ENCODE measurements around the gene AIP.
"Not testable (repeated sequence)": the region's sequence is repeated elsewhere in the genome, so short reads cannot be mapped to it uniquely, and the experiment has no call there.

AIP gene

DNA sequence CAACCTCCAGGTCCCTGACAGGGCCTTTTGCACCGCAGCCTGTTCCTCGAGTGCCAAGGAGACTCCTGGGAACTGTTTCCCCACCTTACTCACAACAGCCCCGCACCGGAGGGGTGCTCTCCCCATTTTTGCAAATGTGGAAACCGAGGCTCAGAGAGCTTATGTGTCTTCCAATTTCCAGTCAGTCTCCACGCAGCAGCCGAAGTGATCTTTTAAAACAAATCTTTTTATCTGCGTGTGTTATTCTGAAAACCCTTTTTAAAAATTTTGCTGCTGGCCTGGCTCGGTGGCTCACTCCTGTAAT, 13.4 kb upstream of the AIP start:
- DNase-seq: no peak

DNA sequence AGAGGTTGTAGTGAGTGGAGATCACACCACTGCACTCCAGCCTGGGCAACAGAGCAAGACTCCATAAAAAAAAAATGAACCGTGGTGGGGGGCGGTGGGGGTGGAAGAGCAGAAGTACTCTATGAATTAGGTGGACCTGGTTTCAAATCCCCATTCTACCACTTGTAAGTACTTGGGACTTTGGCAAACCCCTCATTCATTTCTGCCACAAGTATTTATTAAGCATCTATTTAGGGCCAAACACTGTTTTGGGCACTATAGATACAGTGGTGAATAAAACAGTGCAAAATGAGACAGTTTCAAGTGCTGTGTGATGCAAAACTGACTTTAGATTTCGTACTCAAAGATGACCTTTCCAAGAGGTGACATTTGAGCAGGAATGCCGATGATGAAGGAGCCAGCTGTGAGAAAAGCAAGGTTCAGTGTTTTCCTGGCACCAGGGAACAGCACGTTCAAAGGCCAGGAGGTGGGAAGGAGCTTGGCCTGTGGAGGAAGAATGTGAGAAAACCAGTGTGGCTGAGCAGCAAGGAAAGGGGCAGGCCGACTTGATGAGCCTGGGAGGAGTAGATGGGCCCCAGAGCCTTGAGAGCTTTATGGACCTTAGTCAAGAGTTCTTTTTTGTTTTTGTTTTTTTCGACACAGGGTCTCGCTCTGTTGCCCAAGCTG, 12.4 kb upstream of the AIP start:
- no peak for DNase-seq

DNA sequence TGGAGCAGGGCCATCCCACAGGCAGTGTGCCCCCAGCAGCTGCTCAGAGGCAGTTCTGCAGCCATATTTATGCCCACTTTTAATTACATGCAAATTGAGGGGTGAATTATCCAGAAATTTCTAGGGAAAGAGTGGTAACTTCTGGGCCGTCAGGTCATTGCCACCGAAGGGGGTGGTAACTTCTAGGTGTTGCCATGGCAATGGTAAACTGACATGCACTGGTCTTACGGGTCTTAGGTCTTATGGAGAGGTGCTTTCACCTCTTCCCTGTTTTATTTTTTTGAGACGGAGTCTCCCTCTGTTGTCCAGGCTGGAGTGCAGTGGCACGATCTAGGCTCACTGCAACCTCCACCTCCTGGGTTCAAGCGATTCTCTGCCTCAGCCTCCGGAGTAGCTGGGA, 9.9 kb upstream of the AIP start:
- no peak for DNase-seq

DNA sequence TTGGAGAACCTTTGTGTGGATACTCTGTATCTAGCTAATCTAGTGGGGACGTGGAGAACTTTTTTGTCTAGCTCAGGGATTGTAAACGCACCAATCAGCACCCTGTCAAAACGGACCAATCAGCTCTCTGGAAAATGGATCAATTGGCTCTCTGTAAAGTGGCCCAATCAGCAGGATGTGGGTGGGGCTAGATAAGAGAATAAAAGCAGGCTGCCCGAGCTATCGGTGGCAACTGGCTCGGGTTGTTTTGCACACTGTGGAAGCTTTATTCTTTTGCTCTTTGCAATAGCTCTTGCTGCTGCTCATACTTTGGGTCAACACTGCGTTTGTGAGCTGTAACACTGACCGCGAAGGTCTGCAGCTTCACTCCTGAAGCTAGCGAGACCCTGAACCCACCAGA, 6.1 kb upstream of the AIP start:
- DNase-seq: not testable (repeated sequence)

- not testable (repeated sequence) for DNase-seq
These were observed 5.3 kb upstream of the AIP start for GRCh38 chr11:67477344-67478050.

DNA sequence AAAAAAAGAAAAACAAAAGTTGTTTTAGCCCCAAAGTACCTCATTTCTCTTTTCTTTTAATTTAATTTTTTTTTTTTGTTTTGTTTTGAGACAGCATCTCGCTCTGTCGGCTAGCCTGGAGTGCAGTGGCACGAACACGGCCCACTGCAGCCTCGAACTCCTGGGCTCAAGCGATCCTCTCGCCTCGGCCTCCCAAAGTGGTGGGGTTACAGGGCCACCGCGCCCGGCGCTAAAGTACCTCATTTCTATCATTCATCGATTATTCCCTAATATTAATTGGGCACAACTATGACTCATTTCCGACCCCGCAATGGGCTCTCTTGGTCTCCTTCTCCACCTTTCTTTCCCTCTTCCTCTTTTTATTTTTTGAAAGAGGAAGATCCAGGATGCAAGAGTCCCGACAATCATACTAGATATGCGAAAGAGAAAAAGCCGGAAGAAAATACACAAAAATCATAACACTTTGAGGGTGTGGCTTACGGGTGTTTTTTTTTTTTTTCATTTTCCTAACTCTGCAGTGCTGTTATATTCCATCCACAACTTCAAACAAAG, 475 bp upstream of the AIP start:
- DNase-seq: no peak

DNA sequence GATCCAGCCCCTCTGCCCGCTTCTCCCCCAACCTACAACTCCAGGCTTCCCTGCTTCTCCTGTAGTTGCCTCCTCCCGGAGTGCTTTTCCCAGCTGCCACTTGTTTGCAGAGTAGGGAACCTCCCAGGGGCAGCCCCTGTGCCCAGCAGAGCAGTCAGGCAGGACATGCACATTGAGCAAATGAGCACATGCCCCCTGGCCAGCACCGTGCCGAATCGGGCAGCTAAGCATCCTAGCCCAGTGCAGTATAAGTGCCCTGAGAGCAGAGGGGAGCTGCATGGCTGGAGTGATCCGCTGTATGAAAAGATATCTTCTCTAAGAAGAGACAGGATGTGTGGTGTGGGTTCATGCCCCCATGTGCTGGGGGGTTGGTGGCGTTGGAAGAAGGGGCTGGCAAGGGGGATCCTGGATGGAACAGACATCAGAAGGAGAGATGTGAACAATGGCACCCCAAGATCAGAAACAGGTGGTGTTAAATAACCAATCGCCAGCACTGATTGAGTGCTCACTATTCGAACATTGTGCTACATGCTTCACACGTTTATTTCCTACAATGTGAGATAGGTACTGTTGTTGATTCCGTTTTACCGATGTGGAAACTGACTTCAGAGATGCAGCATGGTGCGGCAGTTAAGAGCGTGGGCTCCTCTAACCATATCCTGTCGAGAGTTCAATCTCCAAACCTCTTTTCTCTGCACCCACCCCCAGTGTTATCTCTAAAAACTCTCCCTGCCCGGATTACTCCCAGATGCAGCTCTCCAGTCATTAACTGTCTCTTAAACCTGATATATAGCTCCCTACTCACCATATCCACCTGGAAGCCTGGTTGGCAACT, 1.2 kb downstream of the AIP start:
- no peak for DNase-seq

DNA sequence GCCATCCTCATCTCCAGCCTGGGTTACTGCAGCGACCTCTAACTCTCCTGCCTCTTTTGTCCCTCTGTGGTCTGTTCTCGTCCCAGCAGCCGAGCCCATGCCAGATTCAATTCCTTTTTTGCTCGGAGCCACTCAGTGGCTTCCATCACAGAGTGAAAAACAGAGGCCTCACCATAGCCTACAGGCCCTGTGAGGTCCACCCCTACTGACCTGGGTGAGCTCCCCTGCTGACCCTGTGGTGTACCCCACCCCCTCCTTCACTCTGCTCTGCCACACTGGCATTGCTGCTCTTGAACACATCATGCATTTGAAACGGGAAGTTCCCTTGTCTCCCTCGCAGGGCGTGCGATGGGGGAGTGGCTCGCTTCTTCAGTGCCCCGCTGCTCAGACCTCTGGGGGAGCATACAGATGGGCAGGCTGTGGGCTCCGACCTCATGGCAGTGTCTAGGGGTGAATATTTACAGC, 2.1 kb downstream of the AIP start:
- DNase-seq: no peak

DNA sequence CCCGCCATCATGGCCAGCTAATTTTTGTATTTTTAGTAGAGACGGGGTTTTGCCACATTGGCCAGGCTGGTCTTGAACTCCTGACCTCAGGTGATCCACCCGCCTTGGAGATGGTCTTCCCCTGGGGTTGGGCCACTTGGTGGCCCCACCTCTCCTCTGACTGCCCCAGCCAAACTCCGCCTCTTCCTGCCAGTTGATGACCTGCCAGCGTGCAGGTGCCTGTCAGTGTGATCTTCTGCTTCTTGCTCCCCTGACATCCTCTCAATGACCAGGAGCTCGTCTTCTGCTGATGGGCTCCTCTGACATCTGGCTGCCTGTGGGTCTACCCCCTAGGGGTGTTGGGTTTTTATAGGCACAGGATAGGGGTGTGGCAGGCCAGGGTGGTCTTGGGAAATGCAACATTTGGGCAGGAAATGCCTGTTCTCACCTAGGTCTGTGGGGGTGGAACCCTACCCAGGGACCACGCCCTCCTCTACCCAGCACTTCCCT, 3.1 kb downstream of the AIP start:
- not testable (repeated sequence) for DNase-seq

GRCh38 chr11:67486481-67487195, 3.8 kb downstream of the AIP start:
- no peak for DNase-seq

GRCh38 chr11:67489203-67489884, 6.5 kb downstream of the AIP start:
- peak; percentile 52 for DNase-seq

GRCh38 chr11:67489885-67490726, 7.3 kb downstream of the AIP start:
- DNase-seq: no peak

- DNase-seq: no peak
These were observed 7.9 kb downstream of the AIP start for GRCh38 chr11:67490727-67491065.

DNA sequence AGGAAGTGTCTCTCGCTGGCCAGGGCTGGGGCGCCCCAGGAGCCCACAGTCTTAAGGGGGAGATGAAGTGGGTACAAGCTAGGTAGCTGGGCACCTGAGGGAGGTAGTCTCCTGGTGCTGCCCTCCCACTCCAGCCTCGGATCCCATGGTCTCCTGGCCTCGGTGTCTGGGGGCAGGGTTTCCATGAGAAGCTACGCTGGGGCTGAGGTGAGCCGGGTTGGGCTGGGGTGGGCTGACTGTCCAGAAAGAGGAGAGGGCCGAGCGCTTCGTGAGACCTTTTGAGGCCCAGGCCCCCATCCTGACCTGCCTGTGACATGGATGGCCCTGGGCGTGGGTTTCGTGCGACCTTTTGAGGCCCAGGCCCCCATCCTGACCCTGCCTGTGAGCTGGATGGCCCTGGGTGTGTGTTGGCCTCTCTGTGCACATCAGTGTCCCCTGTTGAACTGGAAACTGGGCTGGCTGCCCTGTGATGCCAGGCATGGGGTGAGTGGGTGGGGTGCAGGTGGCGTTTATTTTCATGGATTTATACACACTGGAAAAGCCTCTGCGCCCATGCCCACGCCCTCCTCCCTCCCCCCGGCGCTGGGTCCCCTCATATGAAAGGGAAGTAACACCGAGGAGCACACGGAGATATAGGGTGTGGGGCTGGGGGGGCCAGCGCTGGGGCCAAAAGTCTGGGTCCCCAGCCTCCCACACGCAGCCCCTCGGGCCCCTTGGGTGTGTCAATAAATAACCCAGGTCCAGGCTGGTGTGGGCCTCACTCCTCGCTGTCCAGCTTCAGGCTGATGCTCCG, 8.6 kb downstream of the AIP start:
- no peak for DNase-seq

DNA sequence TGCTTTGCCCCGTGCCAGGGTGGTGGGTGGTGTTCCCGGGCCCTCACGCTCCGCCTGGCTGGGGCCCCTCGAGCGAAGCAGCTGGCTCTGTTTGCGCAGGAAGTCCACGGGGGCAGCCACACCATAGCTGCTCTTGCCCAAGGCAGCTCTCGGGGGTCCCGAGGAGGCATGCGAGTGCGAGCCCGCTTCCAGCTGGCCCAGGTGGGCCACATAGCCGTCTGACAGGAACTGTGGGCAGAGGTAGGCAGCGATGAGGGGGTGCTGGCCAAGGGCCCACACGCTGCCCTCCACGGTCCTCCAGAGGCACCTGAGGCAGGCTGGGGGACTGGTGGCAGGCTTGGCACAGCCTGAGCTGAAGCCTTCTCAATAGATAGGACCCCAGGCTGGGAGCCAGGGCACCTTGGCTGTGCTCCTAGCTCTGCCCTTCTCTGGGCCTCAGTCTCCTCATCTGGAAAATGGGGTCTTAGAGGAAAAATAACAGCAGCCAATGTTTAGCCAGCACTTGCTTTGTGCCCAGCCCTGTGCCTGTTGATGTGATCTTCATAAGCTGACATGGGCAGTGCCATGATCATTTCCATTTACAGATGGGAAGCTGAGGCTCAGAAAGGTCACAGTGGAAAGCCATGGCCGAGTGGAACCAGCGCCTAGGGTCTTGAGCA, 9.4 kb downstream of the AIP start:
- no peak for DNase-seq

GRCh38 chr11:67492801-67493547, 10.1 kb downstream of the AIP start:
- no peak for DNase-seq

GRCh38 chr11:67493548-67494370, 10.9 kb downstream of the AIP start:
- no peak for DNase-seq
